NCI-H2227 (cell line): Measurements from ENCODE around the gene SRPX2.
A peak's percentile ranks its signal among the peaks of the same experiment; 100 is the strongest.

Experiments
- DNase-seq: peaks from one replicate; lab custom pipeline; 2025; ENCODE audit not compliant: unreplicated experiment; lab: John Stamatoyannopoulos, UW

The SRPX2 gene

GRCh38 chrX:100643956-100644860 lies at the start of gene SRPX2:
SRPX2 (plus strand) TSS chrX:100644199; CDS start chrX:100646323, 2,124 bp downstream.
- no peak for DNase-seq

GRCh38 chrX:100596601-100597000 lies 47.4 kb upstream of the SRPX2 start:
- DNase-seq: no peak

GRCh38 chrX:100599456-100599855 lies 44.5 kb upstream of the SRPX2 start:
- no peak for DNase-seq

- DNase-seq: no peak
Observed at GRCh38 chrX:100600340-100600739, 43.7 kb upstream of the SRPX2 start.

GRCh38 chrX:100600758-100601157 lies 43.2 kb upstream of the SRPX2 start:
- DNase-seq: no peak

- DNase-seq: no peak
Observed at GRCh38 chrX:100606753-100607152, 37.2 kb upstream of the SRPX2 start.

GRCh38 chrX:100609591-100609990 lies 34.4 kb upstream of the SRPX2 start:
- no peak for DNase-seq

- no peak for DNase-seq
Observed at GRCh38 chrX:100611951-100612350, 32.0 kb upstream of the SRPX2 start.

GRCh38 chrX:100615005-100615404 lies 29.0 kb upstream of the SRPX2 start:
- DNase-seq: peak; percentile 26

GRCh38 chrX:100623001-100623400 lies 21.0 kb upstream of the SRPX2 start:
- no peak for DNase-seq

GRCh38 chrX:100625985-100626491 lies 18.0 kb upstream of the SRPX2 start:
- DNase-seq: no peak

GRCh38 chrX:100635040-100635439 lies 9.0 kb upstream of the SRPX2 start:
- DNase-seq: no peak

- DNase-seq: no peak
Observed at GRCh38 chrX:100635989-100636320, 8.0 kb upstream of the SRPX2 start.

- peak; percentile 93 for DNase-seq
Observed at GRCh38 chrX:100636321-100636991, 7.5 kb upstream of the SRPX2 start, which contains the start of gene TSPAN6. TSPAN6 (minus strand) TSS chrX:100636806; CDS start chrX:100636694, 112 bp downstream.

GRCh38 chrX:100642290-100642689 lies 1.7 kb upstream of the SRPX2 start:
- no peak for DNase-seq

- DNase-seq: no peak
Observed at GRCh38 chrX:100643212-100643611, 787 bp upstream of the SRPX2 start.

GRCh38 chrX:100645106-100645505 lies 1.1 kb downstream of the SRPX2 start:
- DNase-seq: no peak

GRCh38 chrX:100647095-100647494 lies 3.1 kb downstream of the SRPX2 start:
- DNase-seq: no peak

- no peak for DNase-seq
Observed at GRCh38 chrX:100647739-100648138, 3.7 kb downstream of the SRPX2 start.

GRCh38 chrX:100648458-100649417 lies 4.7 kb downstream of the SRPX2 start:
- peak; percentile 79 for DNase-seq
